ENCODE data around the gene ZNF441.
"Not testable (repeated sequence)": the region's sequence is repeated elsewhere in the genome, so short reads cannot be mapped to it uniquely, and the experiment has no call there.

ZNF441 gene

DNA sequence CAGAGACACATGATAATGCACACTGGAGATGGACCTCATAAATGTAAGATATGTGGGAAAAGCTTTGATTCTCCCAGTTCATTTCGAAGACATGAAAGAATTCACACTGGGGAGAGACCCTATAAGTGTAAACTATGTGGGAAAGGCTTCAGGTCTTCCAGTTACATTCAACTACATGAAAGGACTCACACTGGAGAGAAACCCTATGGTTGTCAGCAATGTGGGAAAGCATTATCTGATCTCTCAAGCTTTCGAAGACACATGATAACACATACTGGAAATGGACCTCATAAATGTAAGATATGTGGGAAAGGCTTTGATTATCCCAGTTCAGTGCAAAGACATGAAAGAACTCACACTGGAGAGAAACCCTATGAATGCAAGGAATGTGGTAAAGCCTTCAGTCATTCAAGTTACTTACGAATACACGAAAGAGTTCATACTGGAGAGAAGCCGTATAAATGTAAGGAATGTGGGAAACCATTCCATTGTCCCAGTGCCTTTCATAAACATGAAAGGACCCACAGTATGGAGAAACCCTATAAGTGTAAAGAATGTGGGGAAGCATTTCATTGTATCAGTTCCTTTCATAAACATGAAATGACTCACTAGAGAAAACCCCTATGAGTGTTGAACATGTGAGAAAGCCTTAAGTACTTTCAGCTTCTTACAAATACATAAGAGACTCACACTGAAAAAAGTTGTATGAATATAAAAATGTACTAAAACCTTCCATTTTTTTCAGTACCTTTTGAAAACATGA, 14.7 kb downstream of the ZNF441 start:
- DNase-seq, result no peak

DNA sequence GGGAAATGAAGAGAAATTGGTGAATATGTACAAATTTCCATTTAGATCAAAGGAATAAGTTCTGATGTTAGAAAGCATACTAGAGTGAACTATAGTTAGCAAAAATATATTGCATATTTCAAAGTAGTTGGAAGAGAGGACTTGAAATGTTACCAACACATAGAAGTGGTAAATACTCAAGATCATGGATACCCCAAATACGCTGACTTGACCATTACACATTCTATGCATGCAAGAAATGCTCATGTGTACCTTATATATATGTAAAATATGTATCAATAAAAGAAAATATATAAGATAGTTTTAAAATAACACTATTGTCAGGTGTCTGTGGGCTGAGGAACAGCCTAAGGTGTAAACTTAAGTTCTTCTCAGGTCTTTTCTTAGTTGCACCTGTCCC, 17.0 kb downstream of the ZNF441 start:
- DNase-seq, result no peak

DNA sequence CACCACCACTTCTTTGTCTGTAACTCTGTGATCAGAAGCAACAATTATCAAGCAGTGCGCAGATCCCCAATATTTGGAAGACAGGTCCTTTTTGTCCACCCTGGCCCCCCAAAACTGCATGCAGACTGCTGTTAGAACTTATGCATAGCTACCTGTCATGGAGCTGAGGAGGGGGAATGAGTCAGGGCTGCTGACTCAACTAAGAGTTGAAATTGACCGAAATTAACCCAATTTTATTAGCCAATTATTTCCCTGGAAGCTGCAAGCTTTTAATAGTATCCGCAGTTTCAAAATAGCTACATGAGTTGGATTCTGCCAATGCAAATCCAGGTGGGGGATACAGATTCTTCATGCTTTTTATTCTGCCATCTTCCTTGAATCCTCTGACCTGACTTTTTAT, 17.6 kb downstream of the ZNF441 start:
- DNase-seq, result no peak

DNA sequence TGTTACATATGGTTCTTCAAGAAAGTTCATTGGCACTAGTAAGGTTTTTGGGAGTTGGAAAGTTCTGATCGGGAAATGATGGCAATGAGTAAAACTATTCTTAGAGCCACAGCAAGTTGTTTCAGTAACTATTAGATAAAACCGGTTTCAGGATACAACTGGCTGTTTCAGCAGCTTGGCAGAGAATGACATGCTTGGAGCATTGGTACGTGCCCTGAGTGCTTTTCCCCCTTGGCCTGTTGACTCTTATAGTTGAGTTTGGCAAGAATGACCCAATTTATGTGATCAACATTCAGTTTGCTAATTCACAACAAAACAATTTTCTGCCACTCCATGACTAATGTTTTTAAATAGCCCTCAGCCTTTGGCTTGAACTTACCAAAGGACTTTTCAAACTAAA, 20.7 kb downstream of the ZNF441 start:
- no peak for DNase-seq

DNA sequence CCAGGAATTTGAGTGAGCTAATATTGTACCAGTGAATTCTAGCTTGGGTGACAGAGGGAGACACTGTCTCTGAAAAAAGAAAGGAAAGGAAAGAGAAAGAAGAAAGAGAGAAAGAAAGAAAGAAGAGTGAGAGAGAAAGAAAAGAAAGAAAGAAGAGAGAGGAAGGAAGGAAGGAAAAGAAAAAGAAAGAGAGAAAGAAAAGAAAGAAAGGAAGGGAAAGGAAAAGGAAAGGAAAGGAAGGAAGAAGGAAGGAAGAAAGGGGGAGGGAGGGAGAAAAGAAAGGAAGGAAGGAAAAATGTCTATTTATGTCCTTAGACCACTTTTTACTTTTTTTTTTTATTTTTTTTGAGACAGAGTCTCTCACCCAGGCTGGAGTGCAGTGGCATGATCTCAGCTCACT, 26.1 kb downstream of the ZNF441 start:
- no peak for DNase-seq

DNA sequence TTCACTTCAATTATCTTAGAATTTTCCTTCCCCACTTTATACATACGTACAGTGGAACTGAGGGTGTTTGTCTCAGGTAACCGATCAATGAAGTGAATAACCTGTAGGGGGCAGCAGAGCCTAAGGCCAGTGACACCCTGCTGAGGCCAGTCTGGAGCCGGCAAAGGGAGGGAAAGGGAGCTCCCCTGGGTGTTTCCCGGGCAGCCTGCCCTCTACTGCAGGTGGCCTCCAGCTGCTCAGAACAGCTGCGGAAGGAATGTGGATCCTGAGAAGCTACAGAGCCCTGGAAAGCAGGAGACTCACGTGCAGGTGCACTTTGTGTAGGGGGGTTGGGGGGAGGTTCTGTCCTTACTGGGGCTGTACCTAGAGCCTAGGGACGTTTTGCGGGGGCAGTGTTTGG, 30.7 kb downstream of the ZNF441 start:
- peak; percentile 77 to 83 for DNase-seq

DNA sequence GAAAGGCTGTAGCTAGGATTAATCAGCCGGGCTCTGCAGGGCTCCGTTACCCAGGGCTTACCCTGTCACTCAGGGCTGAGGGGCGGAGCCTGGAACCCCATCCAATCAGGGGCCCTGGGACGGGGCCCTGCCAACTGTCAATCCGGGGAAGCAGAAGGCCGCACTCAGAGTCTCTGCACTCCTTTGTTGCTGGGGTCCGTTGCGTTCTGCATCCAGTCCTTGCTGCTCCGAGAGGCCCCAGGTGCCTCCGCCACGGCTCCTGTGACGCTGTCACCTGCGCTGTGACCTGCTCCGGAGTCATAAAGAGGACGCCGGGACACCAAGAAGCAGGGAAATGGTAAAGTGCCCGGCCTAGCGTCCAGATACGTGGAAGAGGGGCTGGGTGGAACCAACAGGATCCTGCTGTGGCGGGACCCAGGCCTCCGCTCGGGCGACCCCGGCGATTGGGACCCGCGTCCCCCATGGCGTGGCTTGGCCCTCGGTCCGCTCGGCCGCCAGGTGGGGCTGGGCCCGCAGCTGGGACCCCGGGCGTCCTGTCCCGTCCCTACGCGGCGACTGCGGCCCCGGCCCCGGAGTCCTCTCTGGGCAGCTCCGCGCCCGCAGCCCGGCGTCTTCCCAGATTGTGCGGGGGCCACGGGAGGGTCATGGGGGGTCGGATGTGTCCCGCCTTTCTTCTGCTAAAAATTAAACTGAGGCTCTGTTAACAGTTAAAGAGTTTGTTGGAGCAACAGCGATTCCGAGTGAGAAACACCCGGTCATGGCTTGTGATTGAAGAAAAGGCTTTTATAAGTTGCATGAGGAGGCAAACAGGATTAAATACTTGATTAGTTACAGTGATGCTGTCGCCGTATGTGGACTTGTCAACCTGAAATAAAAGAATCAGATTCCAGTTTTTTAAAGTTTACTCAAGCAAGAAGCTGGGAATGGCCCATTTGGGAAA, 31.9 kb downstream of the ZNF441 start, which contains the start of gene ZNF491:
Gene ZNF491 (plus strand): TSS at position 133 of the 940 bp plus-strand sequence. CDS start 7,431 bp downstream, outside the sequence.
- peak; percentile 90 to 93 for DNase-seq

DNA sequence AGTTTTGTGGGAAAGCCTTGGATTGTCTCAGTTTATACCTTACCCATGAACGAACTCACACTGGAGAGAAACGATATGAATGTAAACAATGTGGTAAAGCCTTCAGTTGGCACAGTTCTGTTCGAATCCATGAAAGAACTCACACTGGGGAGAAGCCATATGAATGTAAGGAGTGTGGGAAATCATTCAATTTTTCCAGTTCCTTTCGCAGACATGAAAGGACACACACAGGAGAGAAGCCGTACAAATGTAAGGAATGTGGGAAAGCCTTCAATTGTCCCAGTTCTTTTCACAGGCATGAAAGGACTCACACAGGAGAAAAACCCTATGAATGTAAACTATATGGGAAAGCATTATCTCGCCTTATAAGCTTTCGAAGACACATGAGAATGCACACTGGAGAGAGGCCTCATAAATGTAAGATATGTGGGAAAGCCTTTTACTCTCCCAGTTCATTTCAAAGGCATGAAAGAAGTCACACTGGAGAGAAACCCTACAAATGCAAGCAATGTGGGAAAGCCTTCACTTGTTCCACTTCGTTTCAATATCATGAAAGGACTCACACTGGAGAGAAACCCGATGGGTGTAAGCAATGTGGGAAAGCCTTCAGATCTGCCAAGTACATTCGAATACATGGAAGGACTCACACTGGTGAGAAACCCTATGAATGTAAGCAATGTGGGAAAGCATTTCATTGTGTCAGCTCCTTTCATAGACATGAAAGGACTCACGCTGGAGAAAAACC, 39.7 kb downstream of the ZNF441 start:
- no peak for DNase-seq

DNA sequence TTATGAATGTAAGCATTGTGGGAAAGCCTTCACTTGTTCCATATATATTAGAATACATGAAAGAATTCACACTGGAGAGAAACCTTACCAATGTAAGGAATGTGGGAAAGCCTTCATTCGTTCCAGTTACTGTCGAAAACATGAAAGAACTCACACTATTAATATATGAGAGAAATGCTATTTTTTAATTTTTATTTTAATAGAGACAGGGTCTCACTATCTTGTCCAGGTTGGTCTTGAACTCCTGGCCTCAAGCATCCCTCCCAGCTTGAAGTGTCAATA, 40.2 kb downstream of the ZNF441 start:
- DNase-seq, result no peak

DNA sequence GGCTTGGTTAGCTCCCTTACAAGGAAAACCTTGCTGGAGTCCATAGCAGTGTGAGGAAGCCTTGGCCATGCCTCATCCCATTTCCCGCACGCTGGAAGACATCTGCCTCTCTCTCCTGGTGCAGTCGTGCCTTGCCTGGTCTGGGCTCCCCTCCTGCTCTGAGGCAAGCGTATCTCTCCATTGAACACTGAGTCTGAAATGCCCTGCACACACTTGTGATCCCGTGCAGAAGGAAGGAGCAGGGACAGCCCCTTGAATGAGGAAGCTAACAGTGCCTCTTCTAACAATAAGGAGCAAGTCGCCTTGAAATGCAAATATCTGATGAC, 46.9 kb downstream of the ZNF441 start:
- no peak for DNase-seq

DNA sequence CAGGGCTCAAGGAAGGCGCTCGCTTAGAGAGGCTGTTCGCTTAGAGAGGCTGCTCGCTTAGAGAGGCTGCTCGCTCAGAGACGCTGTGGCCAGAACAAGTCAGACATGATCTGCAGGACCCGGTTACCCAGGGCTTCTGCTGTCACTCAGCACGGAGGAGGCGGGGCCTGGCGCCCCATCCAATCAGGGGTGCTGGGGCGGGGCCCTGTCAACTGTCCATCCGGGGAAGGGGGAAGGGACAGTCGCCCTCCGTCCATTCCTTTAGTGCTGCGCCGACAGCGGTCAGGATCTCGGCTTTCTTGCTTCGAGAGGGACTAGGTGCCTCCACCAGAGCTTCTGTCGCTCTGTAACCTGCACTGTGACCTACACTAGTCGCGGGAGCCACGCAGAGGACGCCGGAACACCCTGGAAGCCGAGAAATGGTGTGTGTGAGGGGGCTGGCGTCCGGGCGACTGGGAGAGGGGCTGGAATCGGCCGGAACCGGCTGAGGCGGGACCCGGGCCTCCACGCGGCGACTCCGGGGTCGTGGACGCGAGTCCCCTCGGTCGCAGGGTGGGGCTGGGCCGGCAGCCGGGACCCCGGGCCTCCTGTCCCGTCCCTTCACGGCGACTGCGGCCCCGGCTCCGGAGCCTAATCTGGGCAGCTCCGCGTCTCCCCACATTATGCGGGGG, 47.4 kb downstream of the ZNF441 start, which contains the start of gene ZNF440:
Gene ZNF440 (plus strand): TSS at position 245 of the 671 bp plus-strand sequence. CDS start 175 bp downstream, at position 420.
- peak; percentile 93 to 95 for DNase-seq

DNA sequence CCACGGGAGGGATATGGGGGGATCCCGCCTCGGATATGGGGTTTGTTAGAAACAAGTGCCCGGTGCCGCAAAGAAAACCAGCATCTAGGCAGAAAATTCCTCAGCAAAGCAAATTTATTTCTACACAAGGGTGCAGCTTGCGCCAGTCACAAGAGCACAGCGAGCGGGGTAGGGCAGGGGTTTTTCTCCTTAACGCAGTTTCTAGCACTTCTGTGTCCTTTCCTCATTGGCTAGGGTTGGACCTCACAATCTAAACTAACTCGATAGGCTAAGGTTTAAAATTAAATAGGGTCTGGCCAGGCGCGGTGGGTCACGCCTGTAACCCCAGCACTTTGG, 47.9 kb downstream of the ZNF441 start:
- no peak for DNase-seq

DNA sequence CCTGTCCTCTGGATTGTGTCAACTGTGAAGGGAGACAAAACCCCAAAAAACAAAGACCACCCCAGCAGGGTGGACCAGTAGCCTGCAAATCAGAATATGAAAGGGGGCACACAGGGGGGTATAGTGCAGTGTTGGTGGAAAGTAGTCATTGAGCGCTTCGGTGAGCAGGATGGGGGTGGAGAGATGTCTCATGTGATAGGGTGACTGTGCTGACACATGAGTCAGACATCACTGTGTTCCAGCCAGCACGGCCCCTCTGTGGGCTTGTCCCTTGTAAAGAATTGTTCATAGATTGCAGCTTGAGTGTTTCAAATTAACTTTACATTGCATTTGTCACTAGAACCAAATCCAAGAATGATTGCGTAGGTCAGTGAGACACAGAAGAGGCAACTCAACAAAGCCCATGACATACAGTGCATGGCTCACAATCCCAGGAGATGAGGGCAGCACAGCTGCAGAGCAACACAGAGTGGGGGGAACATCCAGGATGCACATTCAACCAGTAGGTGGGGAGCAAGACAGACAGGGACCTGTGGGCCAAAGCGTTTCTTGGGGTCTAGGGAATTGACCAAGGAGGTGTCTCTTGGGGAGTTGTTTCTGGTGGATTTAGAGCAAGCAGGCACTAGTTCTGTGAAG, 54.8 kb downstream of the ZNF441 start:
- DNase-seq, result no peak

DNA sequence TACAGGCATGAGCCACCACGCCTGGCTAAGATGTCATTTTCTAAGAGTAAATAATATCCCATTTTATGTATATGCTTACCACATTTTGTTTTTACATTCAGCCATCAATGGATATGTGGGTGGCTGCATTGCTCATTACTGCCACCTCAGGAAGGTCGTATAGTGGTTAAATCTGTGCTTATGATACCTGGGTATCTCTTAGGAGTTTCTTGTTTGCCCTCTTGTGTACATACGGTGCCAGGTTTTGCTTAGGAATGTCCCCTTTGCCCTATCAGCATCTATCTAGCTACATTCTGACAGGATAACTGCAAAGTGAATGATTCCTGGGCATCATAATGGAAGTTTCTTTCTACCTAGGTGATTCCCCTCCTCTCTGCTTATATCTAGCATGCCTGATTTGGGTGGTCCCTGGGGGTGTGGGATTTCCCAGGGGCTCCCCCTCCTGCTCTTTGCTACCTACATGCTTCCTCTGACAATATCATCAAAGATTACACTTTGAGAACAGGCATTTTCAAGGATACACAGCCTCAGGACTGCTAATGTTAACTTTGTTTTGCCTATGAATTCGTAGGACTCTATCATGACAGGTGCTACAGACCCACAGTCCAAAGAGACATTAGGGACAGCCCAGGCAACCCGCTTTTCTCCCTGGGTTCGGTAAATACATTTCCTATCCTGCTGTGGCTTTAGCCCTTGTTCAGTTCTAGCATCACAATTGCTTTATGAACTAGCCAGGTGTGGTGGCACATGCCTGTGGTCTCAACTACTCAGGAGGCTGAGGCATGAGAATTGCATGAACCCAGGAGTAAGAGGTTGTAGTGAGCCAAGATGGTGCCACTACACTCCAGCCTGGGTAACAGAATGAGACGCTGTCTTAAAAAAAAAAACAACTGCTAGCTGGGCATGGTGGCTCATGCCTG, 62.4 kb downstream of the ZNF441 start:
- DNase-seq, result not testable (repeated sequence)

DNA sequence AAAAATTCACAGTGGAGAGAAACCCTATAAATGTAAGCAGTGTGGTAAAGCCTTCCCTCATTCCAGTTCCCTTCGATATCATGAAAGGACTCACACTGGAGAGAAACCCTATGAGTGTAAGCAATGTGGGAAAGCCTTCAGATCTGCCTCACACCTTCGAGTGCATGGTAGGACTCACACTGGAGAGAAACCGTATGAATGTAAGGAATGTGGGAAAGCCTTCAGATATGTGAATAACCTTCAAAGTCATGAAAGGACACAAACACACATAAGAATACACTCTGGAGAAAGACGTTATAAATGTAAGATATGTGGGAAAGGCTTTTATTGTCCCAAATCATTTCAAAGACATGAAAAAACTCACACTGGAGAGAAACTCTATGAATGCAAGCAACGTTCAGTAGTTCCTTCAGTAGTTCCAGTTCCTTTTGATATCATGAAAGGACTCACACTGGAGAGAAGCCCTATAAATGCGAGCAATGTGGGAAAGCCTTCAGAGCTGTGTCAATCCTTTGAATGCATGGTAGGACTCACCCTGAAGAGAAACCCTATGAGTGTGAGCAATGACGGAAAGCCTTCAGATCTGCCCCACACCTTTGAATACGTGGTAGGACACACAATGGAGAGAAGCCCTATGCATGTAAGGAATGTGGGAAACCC, 65.6 kb downstream of the ZNF441 start:
- DNase-seq, result no peak

DNA sequence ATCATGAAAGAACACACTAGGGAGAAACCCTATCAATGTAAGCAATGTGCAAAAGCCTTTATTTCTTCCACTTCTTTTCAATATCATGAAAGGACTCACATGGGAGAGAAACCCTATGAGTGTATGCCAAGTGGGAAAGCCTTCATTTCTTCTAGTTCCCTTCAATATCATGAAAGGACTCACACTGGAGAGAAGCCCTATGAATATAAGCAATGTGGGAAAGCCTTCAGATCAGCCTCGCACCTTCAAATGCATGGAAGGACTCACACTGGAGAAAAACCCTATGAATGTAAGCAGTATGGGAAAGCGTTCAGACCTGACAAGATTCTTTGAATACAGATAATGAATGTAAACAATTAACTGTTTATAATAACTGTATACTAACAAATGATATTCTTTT, 66.7 kb downstream of the ZNF441 start:
- no peak for DNase-seq
